ENCODE measurements around the gene FSCN2. TPM values are rescaled to one million over a fixed set of nuclear protein-coding genes. Genes with fewer than 3 reads are reported as not detected.

Gene FSCN2
- total RNA-seq, 1 experiment from 2014 or later, result 1.6 TPM

GRCh38 chr17:81500047-81500446 lies 28.1 kb upstream of the FSCN2 start:
- H2AK5ac ChIP-seq (ENCODE audit: insufficient read length, low read length), result no peak overlapping the region
- no CpG with 5 or more reads among the region's 7 CpGs for WGBS (ENCODE audit: extremely low coverage, insufficient read length, low lambda C conversion rate)
- H3K4me3 Mint-ChIP-seq, result no peak overlapping the region

More at GRCh38 chr17:81500047-81500446, 28.1 kb upstream of the FSCN2 start:
- Mint-ChIP-seq H3K27ac (no peak overlapping the region), H3K36me3 (ENCODE audit: insufficient read depth in 1 of 3, low read depth in 3 of 3) (no peaks in the 10 kb centered on the region), H3K4me1 (peaks cover 1 to 7% of the 10 kb centered on the region in 2 experiments; a peak in 3 of 4 replicates), H3K27me3 (ENCODE audit: low read depth) (peaks cover 15% of the 10 kb centered on the region), H3K9me3 (no peaks in the 10 kb centered on the region)
- Histone ChIP-seq H3K14ac (ENCODE audit: insufficient read depth, low read length) (no peak overlapping the region), H2BK20ac (ENCODE audit: low read depth, low read length, poor library complexity, severe bottlenecking) (no peak overlapping the region), H4K20me1 (ENCODE audit: control insufficient read depth, insufficient read depth, insufficient read length) (no peaks in the 10 kb centered on the region), H3K9me3 (ENCODE audit: control insufficient read depth, low read depth, low read length) (no peaks in the 10 kb centered on the region), H2BK15ac (ENCODE audit: low read depth, low read length) (no peak overlapping the region), H3K4me1 (ENCODE audit: insufficient read depth, low read length) (no peaks in the 10 kb centered on the region), H2BK120ac (ENCODE audit: low read depth, low read length, poor library complexity, severe bottlenecking) (no peak overlapping the region), H3K79me2 (ENCODE audit: insufficient read depth, low read length) (no peaks in the 10 kb centered on the region), H2BK12ac (ENCODE audit: insufficient read length, low read depth, low read length) (no peak overlapping the region), H3K4ac (ENCODE audit: low read depth, low read length) (no peak overlapping the region), H3T11ph (ENCODE audit: low read length) (no peak overlapping the region), H2AFZ (ENCODE audit: low read length) (no peak overlapping the region), H3K23me2 (ENCODE audit: insufficient read length, low read depth, low read length, poor library complexity, severe bottlenecking) (no peaks in the 10 kb centered on the region), H3K23ac (ENCODE audit: insufficient read length, low read depth, low read length) (no peak overlapping the region), H3K4me2 (ENCODE audit: insufficient read depth, insufficient read length, low read length) (no peak overlapping the region), H3K56ac (ENCODE audit: insufficient read length, low read depth, low read length) (no peak overlapping the region), H3K79me1 (ENCODE audit: insufficient read depth, low read depth, low read length, poor library complexity, severe bottlenecking) (no peaks in the 10 kb centered on the region), H4K91ac (ENCODE audit: insufficient read length, low read depth, low read length) (no peak overlapping the region), H3K27me3 (ENCODE audit: insufficient read depth, low read length) (no peaks in the 10 kb centered on the region), H2BK5ac (ENCODE audit: insufficient read length, low read length) (no peak overlapping the region), H3K18ac (ENCODE audit: insufficient read length, low read depth, low read length) (no peak overlapping the region), H4K5ac (ENCODE audit: insufficient read length, low read depth, low read length) (no peak overlapping the region), H4K8ac (replicated peaks; ENCODE audit: insufficient read length, low read depth, low read length) (no peak overlapping the region), H3K27ac (ENCODE audit: insufficient read length, low read depth, low read length) (no peak overlapping the region), H3K9ac (ENCODE audit: extremely low read depth, insufficient read length, low read length) (no peak overlapping the region)
- no peak for TF ChIP-seq CTCF (conservative IDR thresholded peaks at IDR 0.05)
- peak; percentile 56 for DNase-seq
